Testis (tissue), 2 donors: ENCODE measurements around the gene GMPS.

Experiments used
- POLR2A ChIP-seq: fragments of 450-650 bp; IDR thresholded peaks from one replicate; pipeline ENCODE4 v1.6.1; 2017; ENCODE audit warnings: antibody characterized with exemption, mild to moderate bottlenecking, moderate library complexity
- TF ChIP-seq, protein P1 (sequence below), 3 experiments: fragments of 450-650 bp in 2 of 3; fragments of 200-600 bp in 1 of 3; sonication (generic) in 1 of 3; IDR thresholded peaks; one replicate each; pipeline ENCODE4 v1.5.1; 2016 to 2019; ENCODE audit warnings: antibody characterized with exemption in 3 of 3, mild to moderate bottlenecking in 2 of 3, moderate library complexity in 1 of 3

DNA sequence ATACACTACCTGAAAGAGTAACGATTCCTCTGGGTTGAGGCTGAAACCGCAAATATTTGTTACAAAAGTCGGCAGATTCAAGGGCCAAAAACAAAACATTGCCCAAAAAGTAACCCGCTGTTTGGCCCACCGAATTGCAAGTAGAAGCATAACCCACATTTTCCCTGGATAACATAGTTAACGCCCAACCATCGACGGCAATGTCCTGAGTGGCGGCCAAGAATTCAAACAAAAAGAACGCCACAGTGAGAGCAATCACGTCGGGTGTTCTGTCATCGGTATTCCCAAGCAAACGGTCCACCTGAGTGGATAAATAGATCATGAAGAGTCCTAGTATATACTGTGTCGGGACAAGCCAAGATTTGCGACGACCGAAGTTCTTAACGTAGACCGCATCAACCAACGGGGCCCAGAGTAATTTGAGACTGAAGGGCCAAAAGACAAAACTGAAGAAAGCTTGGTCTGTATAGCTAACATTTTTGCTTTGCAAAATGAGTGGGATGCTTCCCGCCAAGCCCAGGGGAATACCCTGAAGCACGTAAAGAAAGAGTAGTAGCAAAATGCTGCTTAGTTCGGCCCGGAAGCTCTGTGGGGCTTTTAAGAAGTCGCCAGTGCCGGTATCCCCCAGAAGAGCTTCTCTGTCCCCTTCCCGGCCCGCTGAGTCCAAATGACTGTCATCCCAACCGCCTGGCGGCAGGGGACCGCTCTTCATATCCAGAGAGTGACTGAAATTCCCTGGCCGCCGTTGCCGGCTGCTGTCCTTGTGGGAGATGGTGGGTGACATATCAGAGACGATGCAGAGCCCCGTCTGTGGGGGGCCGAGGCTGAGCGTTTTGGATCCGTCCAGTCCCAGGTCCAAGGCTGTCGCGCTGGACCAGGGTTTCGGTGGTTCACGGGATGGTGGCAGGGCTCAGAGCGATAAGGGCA is 17.0 kb upstream of the GMPS start:
- TF ChIP-seq, protein P1, sequence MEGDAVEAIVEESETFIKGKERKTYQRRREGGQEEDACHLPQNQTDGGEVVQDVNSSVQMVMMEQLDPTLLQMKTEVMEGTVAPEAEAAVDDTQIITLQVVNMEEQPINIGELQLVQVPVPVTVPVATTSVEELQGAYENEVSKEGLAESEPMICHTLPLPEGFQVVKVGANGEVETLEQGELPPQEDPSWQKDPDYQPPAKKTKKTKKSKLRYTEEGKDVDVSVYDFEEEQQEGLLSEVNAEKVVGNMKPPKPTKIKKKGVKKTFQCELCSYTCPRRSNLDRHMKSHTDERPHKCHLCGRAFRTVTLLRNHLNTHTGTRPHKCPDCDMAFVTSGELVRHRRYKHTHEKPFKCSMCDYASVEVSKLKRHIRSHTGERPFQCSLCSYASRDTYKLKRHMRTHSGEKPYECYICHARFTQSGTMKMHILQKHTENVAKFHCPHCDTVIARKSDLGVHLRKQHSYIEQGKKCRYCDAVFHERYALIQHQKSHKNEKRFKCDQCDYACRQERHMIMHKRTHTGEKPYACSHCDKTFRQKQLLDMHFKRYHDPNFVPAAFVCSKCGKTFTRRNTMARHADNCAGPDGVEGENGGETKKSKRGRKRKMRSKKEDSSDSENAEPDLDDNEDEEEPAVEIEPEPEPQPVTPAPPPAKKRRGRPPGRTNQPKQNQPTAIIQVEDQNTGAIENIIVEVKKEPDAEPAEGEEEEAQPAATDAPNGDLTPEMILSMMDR (IDR thresholded peaks at IDR 0.05) = no peak
- no peak for TF ChIP-seq POLR2A
